SJCRH30 (cell line): ENCODE measurements around the gene PCDHGA4. TPM values are rescaled to one million over a fixed set of nuclear protein-coding genes. Genes with fewer than 3 reads are reported as not detected.
"Not testable (repeated sequence)": the region's sequence is repeated elsewhere in the genome, so short reads cannot be mapped to it uniquely, and the experiment has no call there.

ENCODE experiments used
- DNase-seq, 2 experiments: peaks; one replicate each; pipeline ENCODE4 v3.0.0-alpha.2; 2015 to 2020
- H3K27ac ChIP-seq: fragments of 250-450 bp; sonication (Bioruptor Pico); 2 replicates; pipeline ENCODE4 v1.5.1; 2020; ENCODE audit warnings: mild to moderate bottlenecking, moderate library complexity
- H3K27me3 ChIP-seq: fragments of 250-450 bp; sonication (Bioruptor Pico); 2 replicates; pipeline ENCODE4 v1.5.1; 2020; ENCODE audit warnings: mild to moderate bottlenecking, moderate library complexity
- H3K36me3 ChIP-seq: fragments of 250-450 bp; sonication (Bioruptor Pico); 2 replicates; pipeline ENCODE4 v1.5.1; 2020; ENCODE audit warnings: mild to moderate bottlenecking, moderate library complexity
- H3K4me1 ChIP-seq: fragments of 250-450 bp; sonication (Bioruptor Pico); 2 replicates; pipeline ENCODE4 v1.5.1; 2020; ENCODE audit warnings: mild to moderate bottlenecking, moderate library complexity
- H3K4me3 ChIP-seq: fragments of 250-450 bp; sonication (Bioruptor Pico); 2 replicates; pipeline ENCODE4 v1.5.1; 2020; ENCODE audit warnings: mild to moderate bottlenecking, moderate library complexity
- H3K9me3 ChIP-seq: fragments of 250-450 bp; sonication (Bioruptor Pico); replicated peaks from 2 replicates; pipeline ENCODE4 v1.5.1; 2020; ENCODE audit warnings: mild to moderate bottlenecking, moderate library complexity
- total RNA-seq: library from RNA; depleted of rRNA; stranded (reverse); fragments of >200 nt; shearing (Covaris generic); gene quantifications from 2 replicates; pipeline ENCODE4 v1.2.3, GENCODE V29; 2014

PCDHGA4 gene
- total RNA-seq, 1 experiment from 2014 or later, result 14.7 TPM

DNA sequence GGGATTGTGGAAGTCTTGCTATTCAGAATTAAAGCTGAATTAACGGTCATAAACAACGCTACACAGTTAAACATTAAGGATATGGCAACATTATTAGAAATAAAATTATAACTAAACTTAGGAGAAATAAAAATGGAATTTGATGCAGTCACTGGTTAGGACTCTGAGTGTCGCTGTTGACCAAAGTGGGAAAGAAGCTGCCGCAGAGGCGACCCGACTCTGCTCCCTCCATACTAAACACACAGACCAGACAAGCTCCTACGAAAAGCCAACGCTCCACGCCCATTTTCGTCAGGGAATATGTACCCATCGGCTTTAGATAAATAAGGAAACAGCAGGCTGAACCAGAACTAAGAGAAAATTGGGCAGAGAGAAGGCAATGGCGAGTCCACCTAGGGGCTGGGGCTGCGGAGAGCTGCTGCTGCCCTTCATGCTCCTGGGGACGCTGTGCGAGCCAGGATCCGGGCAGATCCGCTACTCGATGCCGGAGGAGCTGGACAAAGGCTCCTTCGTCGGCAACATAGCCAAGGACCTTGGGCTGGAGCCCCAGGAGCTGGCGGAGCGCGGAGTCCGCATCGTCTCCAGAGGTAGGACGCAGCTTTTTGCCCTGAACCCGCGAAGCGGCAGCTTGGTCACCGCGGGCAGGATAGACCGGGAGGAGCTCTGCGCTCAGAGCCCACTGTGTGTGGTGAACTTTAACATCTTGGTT is 9.3 kb downstream of the PCDHGA4 start, which contains the start of gene PCDHGA5:
Gene PCDHGA5 (plus strand): TSS at position 211 of the 709 bp plus-strand sequence. CDS start 169 bp downstream, at position 380.
- H3K27me3 ChIP-seq, result no peaks in the 10 kb centered on the region
- peaks cover 67% of the 10 kb centered on the region for H3K36me3 ChIP-seq
- H3K27ac ChIP-seq, result no peak within 1 kb of the TSS
- H3K4me1 ChIP-seq, result no peaks in the 10 kb centered on the region
- no peak for DNase-seq
- H3K4me3 ChIP-seq, result no peak within 1 kb of the TSS
- peaks cover 20% of the 10 kb centered on the region for H3K9me3 ChIP-seq

DNA sequence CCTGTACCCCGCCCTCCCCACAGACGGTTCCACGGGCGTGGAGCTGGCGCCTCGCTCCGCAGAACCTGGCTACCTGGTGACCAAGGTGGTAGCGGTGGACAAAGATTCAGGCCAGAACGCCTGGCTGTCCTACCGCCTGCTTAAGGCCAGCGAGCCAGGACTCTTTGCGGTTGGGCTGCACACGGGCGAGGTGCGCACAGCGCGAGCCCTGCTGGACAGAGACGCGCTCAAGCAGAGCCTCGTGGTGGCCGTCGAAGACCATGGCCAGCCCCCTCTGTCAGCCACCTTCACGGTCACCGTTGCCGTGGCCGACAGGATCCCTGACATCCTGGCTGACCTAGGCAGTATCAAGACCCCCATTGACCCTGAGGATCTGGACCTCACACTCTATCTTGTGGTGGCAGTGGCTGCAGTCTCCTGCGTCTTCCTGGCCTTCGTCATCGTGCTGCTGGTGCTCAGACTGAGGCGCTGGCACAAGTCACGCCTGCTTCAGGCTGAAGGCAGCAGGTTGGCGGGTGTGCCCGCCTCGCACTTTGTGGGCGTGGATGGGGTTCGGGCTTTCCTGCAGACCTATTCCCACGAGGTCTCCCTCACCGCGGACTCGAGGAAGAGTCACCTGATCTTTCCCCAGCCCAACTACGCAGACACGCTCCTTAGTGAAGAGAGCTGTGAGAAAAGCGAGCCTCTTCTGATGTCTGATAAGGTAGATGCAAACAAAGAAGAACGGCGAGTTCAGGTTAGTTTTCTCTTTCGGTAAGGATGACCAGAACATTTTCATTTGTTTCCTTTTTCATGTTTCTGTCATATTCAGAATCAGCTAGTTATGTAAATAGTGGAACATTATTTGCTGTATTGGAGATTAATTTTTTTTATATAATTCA is 11.4 kb downstream of the PCDHGA4 start:
- Histone ChIP-seq H3K27ac (no peak overlapping the region), H3K4me3 (no peak overlapping the region), H3K4me1 (no peaks in the 10 kb centered on the region), H3K9me3 (peaks cover 18% of the 10 kb centered on the region), H3K36me3 (peaks cover 63% of the 10 kb centered on the region), H3K27me3 (no peaks in the 10 kb centered on the region)
- DNase-seq, result no peak

DNA sequence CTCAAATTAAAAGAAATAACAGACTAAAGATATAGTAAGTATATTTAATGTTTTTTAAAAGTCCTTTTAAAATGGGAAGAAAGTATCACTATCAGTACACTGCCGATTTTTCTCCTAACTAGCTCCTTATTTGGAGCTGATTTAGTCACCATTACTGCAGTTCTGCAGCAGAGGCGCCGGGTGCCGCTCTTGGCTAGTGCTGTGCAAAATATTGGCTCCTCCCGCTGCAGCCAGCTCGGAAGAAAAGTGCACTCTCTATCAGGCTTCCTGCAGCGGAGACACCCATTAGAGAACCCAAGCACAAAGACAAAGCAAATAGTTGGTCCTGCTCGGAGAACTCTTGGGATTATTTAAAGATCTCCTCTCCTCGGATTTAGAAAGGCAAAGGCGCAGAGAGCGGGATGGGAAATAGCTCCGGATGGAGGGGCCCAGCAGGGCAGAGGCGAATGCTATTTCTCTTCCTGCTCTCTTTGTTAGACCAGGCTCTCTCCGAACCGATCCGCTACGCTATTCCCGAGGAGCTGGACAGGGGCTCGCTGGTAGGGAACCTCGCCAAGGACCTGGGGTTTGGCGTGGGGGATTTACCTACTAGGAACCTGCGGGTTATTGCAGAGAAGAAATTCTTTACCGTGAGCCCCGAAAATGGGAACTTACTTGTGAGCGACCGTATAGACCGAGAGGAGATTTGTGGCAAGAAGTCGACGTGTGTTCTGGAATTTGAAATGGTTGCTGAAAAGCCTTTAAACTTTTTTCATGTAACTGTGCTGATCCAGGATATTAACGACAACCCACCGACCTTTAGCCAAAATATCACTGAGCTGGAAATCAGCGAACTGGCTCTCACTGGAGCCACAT is 15.4 kb downstream of the PCDHGA4 start, which contains the start of gene PCDHGB3:
Gene PCDHGB3 (plus strand): TSS at position 249 of the 855 bp plus-strand sequence. CDS start 153 bp downstream, at position 402.
- H3K36me3 ChIP-seq, result peaks cover 65% of the 10 kb centered on the region
- peaks cover 27% of the 10 kb centered on the region for H3K9me3 ChIP-seq
- no peaks in the 10 kb centered on the region for H3K4me1 ChIP-seq
- no peak within 1 kb of the TSS for H3K4me3 ChIP-seq
- H3K27me3 ChIP-seq, result no peaks in the 10 kb centered on the region
- H3K27ac ChIP-seq, result no peak within 1 kb of the TSS
- DNase-seq, result no peak

DNA sequence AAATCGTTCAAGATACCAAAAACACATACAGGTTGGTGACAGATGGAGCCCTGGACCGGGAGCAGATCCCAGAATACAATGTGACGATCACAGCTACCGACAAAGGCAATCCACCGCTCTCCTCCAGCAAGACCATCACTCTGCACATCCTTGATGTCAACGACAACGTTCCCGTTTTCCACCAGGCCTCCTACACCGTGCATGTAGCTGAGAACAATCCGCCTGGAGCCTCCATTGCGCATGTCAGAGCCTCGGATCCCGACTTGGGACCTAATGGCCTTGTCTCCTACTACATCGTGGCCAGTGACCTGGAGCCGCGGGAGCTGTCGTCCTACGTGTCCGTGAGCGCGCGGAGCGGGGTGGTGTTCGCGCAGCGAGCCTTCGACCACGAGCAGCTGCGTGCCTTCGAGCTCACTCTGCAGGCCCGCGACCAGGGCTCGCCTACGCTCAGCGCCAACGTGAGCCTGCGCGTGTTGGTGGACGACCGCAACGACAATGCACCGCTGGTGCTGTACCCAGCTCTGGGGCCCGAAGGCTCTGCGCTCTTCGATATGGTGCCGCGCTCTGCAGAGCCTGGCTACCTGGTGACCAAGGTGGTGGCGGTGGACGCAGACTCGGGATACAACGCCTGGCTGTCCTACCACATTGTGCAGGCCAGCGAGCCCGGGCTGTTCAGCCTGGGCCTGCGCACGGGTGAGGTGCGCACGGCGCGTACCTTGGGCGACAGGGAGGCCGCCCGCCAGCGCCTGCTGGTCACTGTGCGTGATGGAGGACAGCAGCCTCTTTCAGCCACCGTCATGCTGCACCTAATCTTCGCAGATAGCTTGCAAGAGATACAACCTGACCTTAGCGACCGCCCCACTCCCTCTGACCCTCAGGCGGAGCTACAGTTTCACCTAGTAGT is 17.0 kb downstream of the PCDHGA4 start:
- DNase-seq, result no peak
- Histone ChIP-seq H3K4me3 (no peak overlapping the region), H3K4me1 (no peaks in the 10 kb centered on the region), H3K36me3 (peaks cover 61% of the 10 kb centered on the region), H3K9me3 (peaks cover 27% of the 10 kb centered on the region), H3K27me3 (no peaks in the 10 kb centered on the region), H3K27ac (no peak overlapping the region)

DNA sequence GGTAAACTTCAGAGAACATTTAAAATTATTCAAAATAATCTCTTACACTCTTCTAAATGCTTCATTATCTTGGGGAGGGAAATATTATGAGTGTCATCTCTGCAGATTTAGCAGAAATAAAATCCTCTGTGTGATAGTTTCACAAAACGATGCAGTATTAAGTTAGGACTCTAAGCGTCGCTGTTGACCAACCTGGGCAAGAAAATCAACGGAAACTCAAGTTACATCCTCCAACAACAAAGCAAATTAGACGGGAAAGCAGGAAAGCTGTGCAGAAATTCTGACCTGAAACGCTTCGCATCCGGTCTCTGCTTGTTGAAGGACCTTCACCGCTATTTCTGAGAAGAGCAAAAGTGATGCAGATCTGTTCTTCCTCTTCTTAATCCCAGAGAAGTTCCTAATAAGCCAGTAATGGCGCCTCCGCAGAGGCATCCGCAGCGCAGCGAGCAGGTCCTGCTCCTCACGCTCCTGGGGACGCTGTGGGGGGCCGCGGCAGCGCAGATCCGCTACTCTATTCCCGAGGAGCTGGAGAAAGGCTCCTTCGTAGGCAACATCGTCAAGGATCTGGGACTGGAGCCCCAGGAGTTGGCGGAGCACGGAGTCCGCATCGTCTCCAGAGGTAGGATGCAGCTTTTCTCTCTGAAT is 19.0 kb downstream of the PCDHGA4 start, which contains the start of gene PCDHGA6:
Gene PCDHGA6 (plus strand): TSS at position 219 of the 645 bp plus-strand sequence. CDS start 193 bp downstream, at position 412.
- DNase-seq, result no peak
- Histone ChIP-seq H3K36me3 (peaks cover 64% of the 10 kb centered on the region), H3K27me3 (no peaks in the 10 kb centered on the region), H3K4me3 (no peak within 1 kb of the TSS), H3K9me3 (peaks cover 26% of the 10 kb centered on the region), H3K27ac (no peak within 1 kb of the TSS), H3K4me1 (no peaks in the 10 kb centered on the region)

DNA sequence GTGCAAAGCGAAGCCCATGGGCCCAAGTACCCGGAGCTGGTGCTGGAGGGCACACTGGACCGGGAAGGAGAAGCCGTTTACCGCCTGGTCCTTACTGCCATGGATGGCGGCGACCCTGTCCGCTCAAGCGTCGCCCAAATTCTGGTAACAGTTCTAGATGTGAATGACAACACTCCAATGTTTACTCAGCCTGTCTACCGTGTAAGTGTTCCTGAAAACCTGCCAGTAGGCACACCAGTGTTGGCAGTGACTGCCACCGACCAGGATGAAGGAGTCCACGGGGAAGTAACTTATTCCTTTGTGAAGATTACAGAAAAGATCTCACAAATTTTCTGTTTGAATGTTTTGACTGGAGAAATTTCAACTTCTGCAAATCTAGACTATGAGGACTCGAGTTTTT is 19.8 kb downstream of the PCDHGA4 start:
- H3K27me3 ChIP-seq, result no peaks in the 10 kb centered on the region
- H3K36me3 ChIP-seq, result peaks cover 64% of the 10 kb centered on the region
- H3K9me3 ChIP-seq, result peaks cover 26% of the 10 kb centered on the region
- no peak for DNase-seq
- H3K4me1 ChIP-seq, result no peaks in the 10 kb centered on the region
- no peak overlapping the region for H3K4me3 ChIP-seq
- no peak overlapping the region for H3K27ac ChIP-seq

DNA sequence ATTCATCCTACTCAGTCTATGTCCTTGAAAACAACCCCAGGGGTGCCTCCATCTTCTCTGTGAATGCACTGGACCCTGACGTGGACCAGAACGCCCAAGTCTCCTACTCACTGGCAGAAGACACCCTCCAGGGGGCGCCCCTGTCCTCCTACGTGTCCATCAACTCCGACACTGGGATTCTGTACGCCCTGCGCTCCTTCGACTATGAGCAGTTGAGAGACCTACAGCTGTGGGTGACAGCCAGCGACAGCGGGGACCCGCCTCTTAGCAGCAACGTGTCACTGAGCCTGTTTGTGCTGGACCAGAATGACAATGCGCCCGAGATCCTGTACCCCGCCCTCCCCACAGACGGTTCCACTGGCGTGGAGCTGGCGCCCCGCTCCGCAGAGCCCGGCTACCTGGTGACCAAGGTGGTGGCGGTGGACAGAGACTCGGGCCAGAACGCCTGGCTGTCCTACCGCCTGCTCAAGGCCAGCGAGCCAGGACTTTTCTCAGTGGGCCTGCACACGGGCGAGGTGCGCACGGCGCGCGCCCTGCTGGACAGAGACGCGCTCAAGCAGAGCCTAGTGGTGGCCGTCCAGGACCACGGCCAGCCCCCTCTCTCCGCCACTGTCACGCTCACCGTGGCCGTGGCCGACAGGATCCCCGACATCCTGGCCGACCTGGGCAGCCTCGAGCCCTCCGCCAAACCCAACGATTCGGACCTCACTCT is 20.8 kb downstream of the PCDHGA4 start:
- H3K27ac ChIP-seq, H3K4me3 ChIP-seq, H3K27me3 ChIP-seq, DNase-seq, H3K4me1 ChIP-seq: not testable (repeated sequence)
- Histone ChIP-seq H3K9me3 (peaks cover 26% of the 10 kb centered on the region), H3K36me3 (peaks cover 60% of the 10 kb centered on the region)

DNA sequence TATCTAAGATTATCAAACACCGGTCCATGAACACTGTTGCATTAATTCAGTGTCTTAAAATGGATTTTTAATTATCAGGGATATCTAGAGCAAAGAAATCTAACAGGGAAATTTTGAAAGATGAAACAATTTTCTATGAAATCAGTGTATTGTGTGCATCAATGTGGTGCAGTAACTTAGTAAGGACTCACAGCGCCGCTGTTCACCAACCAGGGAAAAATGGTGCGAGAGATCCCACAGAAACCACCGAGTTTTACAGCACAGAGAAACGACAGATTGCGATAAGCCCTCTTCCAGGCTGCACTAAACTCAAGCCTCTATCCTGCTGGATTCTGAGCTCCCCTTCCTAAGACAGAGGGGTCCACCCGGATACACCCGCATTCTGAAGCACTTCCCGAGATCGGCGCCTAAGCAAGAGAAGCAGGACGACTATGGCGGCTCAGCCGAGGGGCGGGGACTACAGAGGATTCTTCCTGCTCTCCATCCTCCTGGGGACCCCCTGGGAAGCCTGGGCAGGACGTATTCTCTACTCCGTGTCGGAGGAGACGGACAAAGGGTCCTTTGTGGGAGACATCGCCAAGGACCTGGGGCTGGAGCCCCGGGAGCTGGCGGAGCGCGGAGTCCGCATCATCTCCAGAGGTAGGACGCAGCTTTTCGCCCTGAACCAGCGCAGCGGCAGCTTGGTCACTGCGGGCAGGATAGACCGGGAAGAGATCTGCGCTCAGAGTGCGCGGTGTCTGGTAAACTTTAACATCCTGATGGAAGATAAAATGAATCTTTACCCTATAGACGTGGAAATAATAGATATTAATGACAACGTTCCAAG is 27.9 kb downstream of the PCDHGA4 start, which contains the start of gene PCDHGA7:
Gene PCDHGA7 (plus strand): TSS at position 274 of the 826 bp plus-strand sequence. CDS start 158 bp downstream, at position 432.
- H3K27ac ChIP-seq, result no peak within 1 kb of the TSS
- peaks cover 58% of the 10 kb centered on the region for H3K36me3 ChIP-seq
- no peak within 1 kb of the TSS for H3K4me3 ChIP-seq
- H3K9me3 ChIP-seq, result peaks cover 13% of the 10 kb centered on the region
- no peak for DNase-seq
- H3K4me1 ChIP-seq, result no peaks in the 10 kb centered on the region
- H3K27me3 ChIP-seq, result no peaks in the 10 kb centered on the region

DNA sequence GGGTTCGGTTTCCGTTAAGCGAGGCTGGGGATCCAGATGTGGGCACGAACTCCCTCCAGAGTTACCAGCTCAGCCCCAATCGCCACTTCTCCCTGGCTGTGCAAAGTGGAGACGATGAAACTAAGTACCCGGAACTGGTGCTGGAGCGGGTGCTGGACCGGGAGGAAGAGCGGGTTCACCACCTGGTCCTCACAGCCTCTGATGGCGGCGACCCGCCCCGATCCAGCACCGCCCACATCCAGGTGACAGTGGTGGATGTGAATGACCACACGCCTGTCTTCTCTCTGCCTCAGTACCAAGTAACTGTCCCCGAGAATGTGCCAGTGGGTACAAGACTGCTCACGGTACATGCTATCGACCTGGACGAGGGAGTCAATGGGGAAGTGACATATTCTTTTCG is 28.5 kb downstream of the PCDHGA4 start:
- H3K4me1 ChIP-seq, result no peaks in the 10 kb centered on the region
- no peak for DNase-seq
- H3K36me3 ChIP-seq, result peaks cover 51% of the 10 kb centered on the region
- H3K9me3 ChIP-seq, result peaks cover 7% of the 10 kb centered on the region
- H3K4me3 ChIP-seq, result no peak overlapping the region
- H3K27ac ChIP-seq, result no peak overlapping the region
- no peaks in the 10 kb centered on the region for H3K27me3 ChIP-seq

DNA sequence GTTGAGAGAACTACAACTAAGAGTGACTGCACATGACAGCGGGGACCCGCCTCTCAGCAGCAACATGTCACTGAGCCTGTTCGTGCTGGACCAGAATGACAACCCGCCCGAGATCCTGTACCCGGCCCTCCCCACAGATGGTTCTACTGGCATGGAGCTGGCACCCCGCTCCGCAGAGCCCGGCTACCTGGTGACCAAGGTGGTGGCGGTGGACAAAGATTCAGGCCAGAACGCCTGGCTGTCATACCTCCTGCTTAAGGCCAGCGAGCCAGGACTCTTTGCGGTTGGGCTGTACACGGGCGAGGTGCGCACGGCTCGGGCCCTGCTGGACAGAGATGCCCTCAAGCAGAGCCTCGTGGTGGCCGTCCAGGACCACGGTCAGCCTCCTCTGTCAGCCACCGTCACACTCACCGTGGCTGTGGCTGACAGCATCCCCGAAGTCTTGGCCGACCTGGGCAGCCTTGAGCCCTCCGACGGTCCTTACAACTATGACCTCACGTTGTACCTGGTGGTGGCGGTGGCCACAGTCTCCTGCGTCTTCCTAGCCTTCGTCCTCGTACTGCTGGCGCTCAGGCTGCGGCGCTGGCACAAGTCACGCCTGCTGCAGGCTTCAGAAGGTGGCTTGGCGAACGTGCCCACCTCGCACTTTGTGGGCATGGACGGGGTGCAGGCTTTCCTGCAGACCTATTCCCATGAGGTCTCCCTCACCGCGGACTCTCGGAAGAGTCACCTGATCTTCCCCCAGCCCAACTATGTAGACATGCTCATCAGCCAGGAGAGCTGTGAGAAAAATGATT is 29.8 kb downstream of the PCDHGA4 start:
- no peaks in the 10 kb centered on the region for H3K4me1 ChIP-seq
- H3K27ac ChIP-seq, result no peak overlapping the region
- no peaks in the 10 kb centered on the region for H3K27me3 ChIP-seq
- no peak overlapping the region for H3K4me3 ChIP-seq
- H3K36me3 ChIP-seq, result peaks cover 44% of the 10 kb centered on the region
- H3K9me3 ChIP-seq, result peaks cover 7% of the 10 kb centered on the region
- no peak for DNase-seq

DNA sequence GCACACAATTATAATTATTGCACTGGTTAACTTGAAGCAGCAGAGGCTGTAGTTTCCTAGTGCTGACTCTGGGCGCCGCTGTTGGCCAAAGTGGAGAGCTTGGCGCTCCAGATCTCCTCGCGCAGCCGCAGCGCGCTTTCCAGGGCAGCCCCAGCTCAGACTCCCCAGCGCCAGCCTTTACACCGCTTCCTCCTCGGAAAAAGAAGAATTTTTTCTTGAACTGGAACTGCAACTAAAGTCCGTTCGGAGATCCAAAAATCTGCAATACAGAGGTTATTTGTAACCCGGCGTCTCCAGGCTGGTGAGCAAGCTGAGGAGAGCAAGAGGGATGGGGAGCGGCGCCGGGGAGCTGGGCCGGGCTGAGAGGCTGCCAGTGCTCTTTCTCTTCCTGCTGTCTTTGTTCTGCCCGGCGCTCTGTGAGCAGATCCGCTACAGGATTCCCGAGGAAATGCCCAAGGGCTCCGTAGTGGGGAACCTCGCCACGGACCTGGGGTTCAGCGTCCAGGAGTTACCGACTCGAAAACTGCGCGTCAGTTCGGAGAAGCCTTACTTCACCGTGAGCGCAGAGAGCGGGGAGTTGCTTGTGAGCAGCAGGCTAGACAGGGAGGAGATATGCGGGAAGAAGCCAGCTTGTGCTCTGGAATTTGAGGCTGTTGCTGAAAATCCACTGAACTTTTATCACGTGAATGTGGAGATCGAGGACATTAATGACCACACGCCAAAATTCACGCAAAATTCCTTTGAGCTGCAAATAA is 32.9 kb downstream of the PCDHGA4 start, which contains the start of gene PCDHGB4:
Gene PCDHGB4 (plus strand): TSS at position 142 of the 755 bp plus-strand sequence. CDS start 187 bp downstream, at position 329.
- H3K9me3 ChIP-seq, DNase-seq, H3K4me3 ChIP-seq, H3K4me1 ChIP-seq, H3K27ac ChIP-seq, H3K27me3 ChIP-seq: not testable (repeated sequence)
- H3K36me3 ChIP-seq, result peaks cover 40% of the 10 kb centered on the region
